ENCODE results near the gene LMBRD1.

The LMBRD1 gene

DNA sequence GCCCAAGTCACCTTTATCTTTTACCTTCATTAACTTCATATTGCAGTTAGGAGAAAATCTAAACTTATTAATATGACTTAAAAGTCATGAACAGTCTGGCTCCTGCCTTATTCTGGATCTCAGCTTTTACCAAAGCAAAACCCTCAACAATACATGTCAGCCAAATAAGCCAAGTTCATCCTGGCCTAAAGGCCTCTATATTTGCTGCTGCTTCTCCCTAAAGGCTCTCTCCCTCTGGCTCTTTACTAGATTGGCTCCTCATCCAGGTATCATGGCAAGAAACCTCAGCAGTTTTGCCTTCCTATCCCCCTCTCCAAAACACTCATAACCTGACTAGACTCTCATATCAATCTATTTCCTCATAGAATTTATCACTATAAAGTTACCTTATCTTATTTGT lies 11.1 kb downstream of the LMBRD1 start:
- TF ChIP-seq ZNF274 (IDR thresholded peaks at IDR 0.05; ENCODE audit: low read depth, low read length) = no peak
- no peak overlapping the region for H3K4me3 ChIP-seq (ENCODE audit: low read length)

GRCh38 chr6:69784595-69785377 lies 12.0 kb downstream of the LMBRD1 start:
- no peak overlapping the region; the same call in 1 of the 2 replicates for H3K4me3 ChIP-seq (ENCODE audit: low read length)
- no peak for TF ChIP-seq ZNF274 (IDR thresholded peaks at IDR 0.05; ENCODE audit: low read depth, low read length)

DNA sequence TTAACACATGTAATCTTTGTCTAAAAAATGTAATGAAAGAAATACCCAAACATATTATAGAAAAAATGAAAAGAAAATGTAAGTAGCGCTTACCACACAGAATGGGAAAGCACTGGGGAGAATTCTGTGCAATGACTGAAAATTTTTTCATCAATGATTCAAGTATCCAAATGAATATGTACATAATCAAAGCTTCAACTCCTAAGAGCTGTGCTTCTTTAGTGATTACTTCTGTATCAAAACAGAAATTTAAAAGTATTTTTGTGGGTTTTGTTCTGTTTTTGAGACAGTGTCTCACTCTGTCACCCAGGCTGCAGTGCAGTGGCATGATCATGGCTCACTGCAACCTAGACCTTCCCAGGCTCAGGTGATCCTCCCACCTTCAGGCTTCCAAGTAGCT lies 13.7 kb downstream of the LMBRD1 start:
- no peak for TF ChIP-seq ZNF274 (IDR thresholded peaks at IDR 0.05; ENCODE audit: low read depth, low read length)
- no peak overlapping the region for H3K4me3 ChIP-seq (ENCODE audit: low read length)

- TF ChIP-seq ZNF274 (IDR thresholded peaks at IDR 0.05; ENCODE audit: low read depth, low read length) = no peak
Observed at GRCh38 chr6:69780585-69781178, 16.1 kb downstream of the LMBRD1 start.

GRCh38 chr6:69775941-69776340 lies 20.9 kb downstream of the LMBRD1 start:
- no peak for TF ChIP-seq ZNF274 (IDR thresholded peaks at IDR 0.05; ENCODE audit: low read depth, low read length)
- H3K4me3 ChIP-seq (ENCODE audit: low read length) = no peak overlapping the region

More at GRCh38 chr6:69780585-69781178, 16.1 kb downstream of the LMBRD1 start:
- H3K4me3 ChIP-seq (ENCODE audit: low read length) = no peak overlapping the region

DNA sequence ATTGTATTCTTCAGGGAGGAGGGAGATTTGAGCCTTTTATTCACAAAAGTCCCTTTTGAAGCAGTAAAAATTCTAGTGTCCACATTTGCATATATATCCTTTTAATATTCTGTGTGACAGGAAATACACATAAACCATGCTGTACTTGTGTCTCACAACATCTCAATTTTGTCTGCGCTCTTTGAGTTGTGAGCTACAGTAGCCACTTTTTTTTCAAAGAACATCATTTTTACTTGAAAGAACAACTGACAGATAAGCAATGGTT lies 21.3 kb downstream of the LMBRD1 start:
- no peak for TF ChIP-seq ZNF274 (IDR thresholded peaks at IDR 0.05; ENCODE audit: low read depth, low read length)
- H3K4me3 ChIP-seq (ENCODE audit: low read length) = no peak overlapping the region

- no peak for TF ChIP-seq ZNF274 (IDR thresholded peaks at IDR 0.05; ENCODE audit: low read depth, low read length)
- H3K4me3 ChIP-seq (ENCODE audit: low read length) = no peak overlapping the region
Observed at GRCh38 chr6:69774740-69775584, 21.8 kb downstream of the LMBRD1 start.

DNA sequence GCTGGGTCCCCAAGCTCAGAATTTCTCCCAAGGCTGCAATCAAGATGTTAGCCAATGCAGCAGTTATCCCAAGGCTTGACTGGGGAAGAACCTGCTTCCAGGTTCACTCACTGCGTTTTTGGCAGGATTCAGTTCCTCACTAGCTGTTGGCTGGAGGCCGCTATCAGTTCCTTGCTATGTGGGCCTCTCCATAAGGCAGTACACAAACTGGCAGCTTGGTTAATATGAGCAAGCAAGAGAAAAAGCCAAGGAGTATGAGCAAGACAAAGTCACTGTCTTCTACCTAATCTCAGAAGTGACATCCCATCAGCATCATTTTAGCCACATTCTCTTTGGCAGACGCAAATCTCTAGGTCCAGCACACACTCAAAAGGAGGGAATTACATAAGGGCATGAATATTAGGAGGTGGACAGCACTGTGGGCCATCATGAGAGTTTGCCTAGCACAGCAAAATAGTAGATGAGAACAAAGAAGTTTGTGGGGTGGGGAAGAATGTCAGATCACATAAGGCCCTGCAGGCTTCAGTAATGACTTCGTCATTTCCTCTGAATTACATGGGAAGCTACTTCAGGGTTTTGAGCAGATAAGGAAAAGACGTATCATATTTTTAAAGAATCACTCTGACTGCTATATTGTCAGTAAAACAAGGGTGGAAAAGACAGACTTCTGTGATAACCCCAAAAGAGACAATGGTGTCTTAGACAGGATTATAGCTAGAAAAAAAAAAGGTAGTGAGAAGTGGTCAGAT lies 25.5 kb downstream of the LMBRD1 start:
- TF ChIP-seq ZNF274 (IDR thresholded peaks at IDR 0.05; ENCODE audit: low read depth, low read length) = no peak
- H3K4me3 ChIP-seq (ENCODE audit: low read length) = no peak overlapping the region

GRCh38 chr6:69768664-69769063 lies 28.1 kb downstream of the LMBRD1 start:
- TF ChIP-seq ZNF274 (IDR thresholded peaks at IDR 0.05; ENCODE audit: low read depth, low read length) = no peak
- no peak overlapping the region for H3K4me3 ChIP-seq (ENCODE audit: low read length)

GRCh38 chr6:69763763-69764162 lies 33.0 kb downstream of the LMBRD1 start:
- no peak for TF ChIP-seq ZNF274 (IDR thresholded peaks at IDR 0.05; ENCODE audit: low read depth, low read length)
- H3K4me3 ChIP-seq (ENCODE audit: low read length) = no peak overlapping the region

DNA sequence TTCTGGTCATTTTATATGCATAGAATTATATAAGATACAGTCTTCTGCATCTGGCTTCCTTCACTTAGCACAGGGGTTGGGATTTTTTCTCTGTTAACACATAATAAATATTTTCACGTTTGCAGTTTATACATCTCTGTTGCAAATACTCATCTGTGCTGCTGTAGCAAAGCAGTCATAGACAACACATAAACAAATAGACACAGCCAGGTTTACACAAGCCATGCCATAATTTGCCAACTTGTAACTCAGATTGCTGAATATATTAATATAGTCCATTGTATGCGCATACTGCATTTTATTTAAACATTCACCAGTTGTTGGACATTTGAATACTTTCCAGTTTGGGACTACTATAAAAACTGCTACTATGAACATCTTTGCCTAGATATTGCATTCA lies 35.0 kb downstream of the LMBRD1 start:
- TF ChIP-seq ZNF274 (IDR thresholded peaks at IDR 0.05; ENCODE audit: low read depth, low read length) = no peak

GRCh38 chr6:69758214-69758613 lies 38.6 kb downstream of the LMBRD1 start:
- TF ChIP-seq ZNF274 (IDR thresholded peaks at IDR 0.05; ENCODE audit: low read depth, low read length) = no peak
- no peak overlapping the region for H3K4me3 ChIP-seq (ENCODE audit: low read length)

More for the DNA sequence above, 35.0 kb downstream of the LMBRD1 start:
- no peak overlapping the region for H3K4me3 ChIP-seq (ENCODE audit: low read length)

DNA sequence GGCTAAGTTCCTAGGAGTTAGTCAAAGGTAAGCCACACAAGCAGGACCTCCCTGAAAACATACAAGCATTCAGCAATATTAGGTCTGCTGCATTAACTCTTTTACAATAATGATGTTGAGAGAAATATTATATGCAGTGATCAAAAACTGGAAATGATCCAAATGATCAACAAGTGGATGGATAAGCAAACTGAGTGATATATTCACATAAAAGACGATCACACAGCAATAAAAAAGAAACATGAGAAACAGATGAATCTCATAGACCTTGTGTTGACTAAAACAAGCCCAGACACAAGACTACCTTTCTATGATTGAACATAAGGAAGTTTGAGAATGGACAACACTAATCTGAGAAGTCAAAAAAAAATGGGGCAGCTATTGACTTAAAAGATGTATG lies 39.9 kb downstream of the LMBRD1 start:
- H3K4me3 ChIP-seq (ENCODE audit: low read length) = no peak overlapping the region
- TF ChIP-seq ZNF274 (IDR thresholded peaks at IDR 0.05; ENCODE audit: low read depth, low read length) = no peak

DNA sequence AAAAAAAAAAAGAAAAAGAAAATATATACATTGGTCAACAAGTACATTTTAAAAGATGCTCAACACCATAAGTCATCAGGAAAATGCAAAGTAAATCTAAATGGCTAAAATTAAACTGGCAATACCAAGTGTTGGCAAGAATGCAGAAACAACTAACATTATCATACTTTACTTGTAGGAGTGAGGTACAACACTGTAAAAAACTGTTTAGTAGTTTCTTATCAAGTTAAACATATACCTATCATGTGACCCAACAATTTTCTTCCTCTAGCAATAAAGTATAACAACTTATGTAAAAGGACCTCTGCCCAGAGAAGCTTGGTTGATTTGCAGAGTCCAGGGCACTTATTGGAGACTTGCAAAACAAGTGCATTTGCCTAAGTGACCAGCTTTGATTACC lies 40.4 kb downstream of the LMBRD1 start:
- no peak overlapping the region for H3K4me3 ChIP-seq (ENCODE audit: low read length)
- no peak for TF ChIP-seq ZNF274 (IDR thresholded peaks at IDR 0.05; ENCODE audit: low read depth, low read length)
